Measurements from ENCODE around the gene GPR85.

The GPR85 gene

DNA sequence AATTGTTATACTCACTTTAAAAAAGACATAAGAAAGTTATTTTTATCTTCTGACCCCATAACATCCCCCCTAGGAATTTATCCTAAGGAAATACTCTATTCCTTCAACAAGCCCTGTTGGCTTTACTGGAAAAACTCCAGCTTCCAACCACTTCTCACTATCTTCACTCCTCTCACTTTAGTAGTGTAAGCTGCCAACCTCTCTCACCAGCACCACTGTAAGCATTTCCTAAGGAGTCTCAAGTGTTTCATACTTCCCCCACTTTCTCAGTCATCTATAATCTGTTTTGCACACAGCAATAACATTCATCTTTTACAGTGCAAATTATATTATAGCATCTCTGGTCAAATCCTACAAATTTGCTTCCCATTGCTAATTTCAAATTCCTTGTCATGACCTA, 45.8 kb downstream of the GPR85 start:
- no peaks in the 10 kb centered on the region for H3K4me1 ChIP-seq
- no peaks in the 10 kb centered on the region for H3K27me3 ChIP-seq (ENCODE audit: control insufficient read depth, insufficient read depth, low read length)
- H3K4me3 ChIP-seq (ENCODE audit: low read depth, low read length) = no peak overlapping the region
- no peaks in the 10 kb centered on the region for H3K36me3 ChIP-seq (ENCODE audit: control insufficient read depth, insufficient read depth, low read length)
- no peaks in the 10 kb centered on the region for H3K9me3 ChIP-seq (ENCODE audit: control insufficient read depth, low read length)
- no peak overlapping the region for H3K9ac ChIP-seq
- H2AFZ ChIP-seq = no peak overlapping the region
- H3K79me2 ChIP-seq = no peaks in the 10 kb centered on the region
- H3K4me2 ChIP-seq (ENCODE audit: low read length) = no peak overlapping the region
- no peak overlapping the region for H3K27ac ChIP-seq
- TF ChIP-seq, protein P1, sequence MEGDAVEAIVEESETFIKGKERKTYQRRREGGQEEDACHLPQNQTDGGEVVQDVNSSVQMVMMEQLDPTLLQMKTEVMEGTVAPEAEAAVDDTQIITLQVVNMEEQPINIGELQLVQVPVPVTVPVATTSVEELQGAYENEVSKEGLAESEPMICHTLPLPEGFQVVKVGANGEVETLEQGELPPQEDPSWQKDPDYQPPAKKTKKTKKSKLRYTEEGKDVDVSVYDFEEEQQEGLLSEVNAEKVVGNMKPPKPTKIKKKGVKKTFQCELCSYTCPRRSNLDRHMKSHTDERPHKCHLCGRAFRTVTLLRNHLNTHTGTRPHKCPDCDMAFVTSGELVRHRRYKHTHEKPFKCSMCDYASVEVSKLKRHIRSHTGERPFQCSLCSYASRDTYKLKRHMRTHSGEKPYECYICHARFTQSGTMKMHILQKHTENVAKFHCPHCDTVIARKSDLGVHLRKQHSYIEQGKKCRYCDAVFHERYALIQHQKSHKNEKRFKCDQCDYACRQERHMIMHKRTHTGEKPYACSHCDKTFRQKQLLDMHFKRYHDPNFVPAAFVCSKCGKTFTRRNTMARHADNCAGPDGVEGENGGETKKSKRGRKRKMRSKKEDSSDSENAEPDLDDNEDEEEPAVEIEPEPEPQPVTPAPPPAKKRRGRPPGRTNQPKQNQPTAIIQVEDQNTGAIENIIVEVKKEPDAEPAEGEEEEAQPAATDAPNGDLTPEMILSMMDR (IDR thresholded peaks at IDR 0.05) = no peak

DNA sequence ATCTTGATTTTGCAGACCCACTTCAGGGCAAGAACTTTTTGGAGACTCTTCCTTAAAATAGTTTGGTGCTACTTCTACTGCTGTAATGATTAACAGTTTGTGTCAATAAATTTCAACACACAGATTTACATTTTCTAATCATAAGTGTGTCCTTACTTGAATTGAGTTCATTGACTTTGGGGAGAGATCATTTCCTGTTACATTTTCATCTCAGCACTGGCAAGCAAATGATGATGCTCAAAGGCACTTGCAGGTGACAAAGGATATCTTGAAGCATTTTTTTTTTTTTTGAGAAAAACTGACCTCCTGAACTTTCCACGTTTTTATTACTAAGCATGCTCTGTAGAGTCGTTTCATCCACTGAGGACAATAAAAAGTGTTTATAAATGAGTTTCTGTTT, 52.7 kb downstream of the GPR85 start:
- H3K36me3 ChIP-seq (ENCODE audit: control insufficient read depth, insufficient read depth, low read length) = no peaks in the 10 kb centered on the region
- no peak overlapping the region for H3K9ac ChIP-seq
- no peaks in the 10 kb centered on the region for H3K4me1 ChIP-seq
- no peaks in the 10 kb centered on the region for H3K27me3 ChIP-seq (ENCODE audit: control insufficient read depth, insufficient read depth, low read length)
- no peaks in the 10 kb centered on the region for H3K9me3 ChIP-seq (ENCODE audit: control insufficient read depth, low read length)
- no peak overlapping the region for H2AFZ ChIP-seq
- no peak overlapping the region for H3K4me2 ChIP-seq (ENCODE audit: low read length)
- TF ChIP-seq, protein P1 (IDR thresholded peaks at IDR 0.05) = no peak
- no peak overlapping the region for H3K27ac ChIP-seq
- no peaks in the 10 kb centered on the region for H3K79me2 ChIP-seq
- no peak overlapping the region for H3K4me3 ChIP-seq (ENCODE audit: low read depth, low read length)

Measured in parathyroid adenoma (tissue), 2 donors.